GM12878 (cell line): ENCODE data around the gene AP2A2. TPM values are rescaled to one million over a fixed set of nuclear protein-coding genes. Genes with fewer than 3 reads are reported as not detected.

ENCODE experiments used
- BMI1 ChIP-seq: fragments of 450-650 bp; IDR thresholded peaks from 2 replicates; pipeline ENCODE4 v1.6.1; 2016; ENCODE audit warnings: mild to moderate bottlenecking, moderate library complexity, borderline replicate concordance
- CUX1 ChIP-seq: IDR thresholded peaks from 2 replicates; pipeline ENCODE4 v1.6.1; 2012; ENCODE audit warnings: improper control_type of control experiment, low read depth, low read length; ENCODE audit not compliant: insufficient replicate concordance
- PBX3 ChIP-seq: IDR thresholded peaks from 2 replicates; pipeline ENCODE4 v1.6.1; 2011; ENCODE audit warnings: mild to moderate bottlenecking, low read depth, low read length, moderate library complexity; ENCODE audit not compliant: insufficient replicate concordance
- POLR2AphosphoS5 ChIP-seq: IDR thresholded peaks from 2 replicates; pipeline ENCODE4 v1.6.1; 2011; ENCODE audit warnings: mild to moderate bottlenecking, low read length, inconsistent platforms
- USF1 ChIP-seq: IDR thresholded peaks from 2 replicates; pipeline ENCODE4 v1.6.1; 2011; ENCODE audit warnings: borderline replicate concordance, low read depth, mild to moderate bottlenecking, moderate library complexity, mixed read lengths, low read length; ENCODE audit not compliant: insufficient read depth; ENCODE audit errors: extremely low read length
- ZBTB40 ChIP-seq: fragments of 450-650 bp; IDR thresholded peaks from 2 replicates; pipeline ENCODE4 v1.6.1; 2016; ENCODE audit warnings: mild to moderate bottlenecking, moderate library complexity, borderline replicate concordance
- polyA plus RNA-seq, 11 experiments: library from polyadenylated mRNA; depleted of rRNA in 4 of 11; unstranded in 6 of 11; stranded (reverse) in 5 of 11; fragments of >200 nt; fragmentation: Nextera tagmentation in 4 of 11; fragmentation: Illumina TruSeq in 1 of 11; extraction: Ambion mirVana in 4 of 11; extraction: Trizol in 1 of 11; gene quantifications; 1 replicate in 1 of 11; 2 replicates in 10 of 11; pipeline versions ENCODE4 v1.2.1 to v1.2.3, GENCODE V29; 2011 to 2016; ENCODE audit warnings: inconsistent platforms in 2 of 11, missing spikeins in 2 of 11, low read depth in 1 of 11
- total RNA-seq, 4 experiments: library from RNA; depleted of rRNA in 3 of 4; stranded (reverse); fragments of >200 nt in 3 of 4; fragmentation: Illumina TruSeq in 1 of 4; extraction: Trizol in 1 of 4; gene quantifications; 2 replicates each; pipeline versions ENCODE4 v1.2.1 to v1.2.3, GENCODE V29; 2013 to 2021

Gene AP2A2
- total and polyA plus RNA-seq, 10 of the 15 experiments (the other 5 are each of a cell fraction or from before 2014, with no cell fraction given): 0.58 to 48.8 (median 18.2) TPM

GRCh38 chr11:967995-968751, 42.5 kb downstream of the AP2A2 start (continued):
- TF ChIP-seq USF1 (no peak), ZBTB40 (no peak), PBX3 (no peak), BMI1 (no peak), CUX1 (no peak), POLR2AphosphoS5 (no peak)
